ENCODE measurements around the gene CNOT2.

DNA sequence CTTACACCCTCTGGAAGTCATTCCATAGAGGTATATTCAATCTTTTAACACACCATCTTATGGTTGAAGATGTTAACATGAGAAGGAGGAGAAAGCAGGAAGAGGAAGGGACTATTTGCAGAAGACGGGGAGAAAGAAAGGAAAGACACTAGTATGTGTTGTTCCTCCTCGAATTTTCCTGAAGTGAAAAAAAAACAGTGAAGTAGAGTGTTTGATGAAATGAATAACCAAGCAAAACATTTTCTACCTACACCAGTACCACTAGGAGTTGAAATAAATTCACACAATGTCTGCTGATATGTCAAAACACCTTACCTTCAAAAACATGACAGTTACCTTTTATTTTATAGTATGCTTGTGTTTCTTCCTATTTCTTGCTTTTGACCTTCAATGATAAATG, 1.4 kb upstream of the CNOT2 start:
- TF ChIP-seq, protein P1, sequence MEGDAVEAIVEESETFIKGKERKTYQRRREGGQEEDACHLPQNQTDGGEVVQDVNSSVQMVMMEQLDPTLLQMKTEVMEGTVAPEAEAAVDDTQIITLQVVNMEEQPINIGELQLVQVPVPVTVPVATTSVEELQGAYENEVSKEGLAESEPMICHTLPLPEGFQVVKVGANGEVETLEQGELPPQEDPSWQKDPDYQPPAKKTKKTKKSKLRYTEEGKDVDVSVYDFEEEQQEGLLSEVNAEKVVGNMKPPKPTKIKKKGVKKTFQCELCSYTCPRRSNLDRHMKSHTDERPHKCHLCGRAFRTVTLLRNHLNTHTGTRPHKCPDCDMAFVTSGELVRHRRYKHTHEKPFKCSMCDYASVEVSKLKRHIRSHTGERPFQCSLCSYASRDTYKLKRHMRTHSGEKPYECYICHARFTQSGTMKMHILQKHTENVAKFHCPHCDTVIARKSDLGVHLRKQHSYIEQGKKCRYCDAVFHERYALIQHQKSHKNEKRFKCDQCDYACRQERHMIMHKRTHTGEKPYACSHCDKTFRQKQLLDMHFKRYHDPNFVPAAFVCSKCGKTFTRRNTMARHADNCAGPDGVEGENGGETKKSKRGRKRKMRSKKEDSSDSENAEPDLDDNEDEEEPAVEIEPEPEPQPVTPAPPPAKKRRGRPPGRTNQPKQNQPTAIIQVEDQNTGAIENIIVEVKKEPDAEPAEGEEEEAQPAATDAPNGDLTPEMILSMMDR (IDR thresholded peaks at IDR 0.05): no peak
- TF ChIP-seq POLR2A (IDR thresholded peaks at IDR 0.05): no peak
